Stimulated activated CD4-positive, alpha-beta T cell treated with anti-CD3 and anti-CD28 coated beads, Interleukin-12 subunit alpha, Interleukin-12 subunit beta, amount 100 ng/mL, for 48 hours (primary cell): ENCODE results near the gene C2CD2.
A peak's percentile ranks its signal among the peaks of the same experiment; 100 is the strongest.

Experiments used
- DNase-seq, 3 donors: peaks; one replicate each; pipeline ENCODE4 v3.0.0-alpha.2; 2020; ENCODE audit warnings: low read depth in 2 of 3, low spot score in 1 of 3

C2CD2 gene

GRCh38 chr21:41890355-41890754 is 63.5 kb downstream of the C2CD2 start:
- DNase-seq: no peak

GRCh38 chr21:41888749-41889376 is 65.0 kb downstream of the C2CD2 start:
- no peak for DNase-seq

GRCh38 chr21:41887667-41888066 is 66.2 kb downstream of the C2CD2 start:
- no peak for DNase-seq

- no peak for DNase-seq
Measured at GRCh38 chr21:41886328-41886727, 67.5 kb downstream of the C2CD2 start.

- DNase-seq: no peak
Measured at GRCh38 chr21:41885341-41886024, 68.3 kb downstream of the C2CD2 start.

GRCh38 chr21:41884501-41885030 is 69.3 kb downstream of the C2CD2 start:
- DNase-seq: no peak

- DNase-seq: no peak
Measured at GRCh38 chr21:41883582-41883981, 70.2 kb downstream of the C2CD2 start.

GRCh38 chr21:41881051-41881450 is 72.8 kb downstream of the C2CD2 start:
- no peak for DNase-seq

GRCh38 chr21:41880153-41880552 is 73.7 kb downstream of the C2CD2 start:
- no peak for DNase-seq

GRCh38 chr21:41879190-41879998 is 74.4 kb downstream of the C2CD2 start, which contains the start of gene PRDM15:
Gene PRDM15, minus strand, starts transcription at chr21:41879344. Its CDS starts 18,981 bp downstream, at chr21:41860363.
- peak; percentile 74 to 82 (median 76) for DNase-seq

- DNase-seq: peak; percentile 46 to 74 (median 67)
Measured at GRCh38 chr21:41878831-41879189, 75.0 kb downstream of the C2CD2 start.

- DNase-seq: peak in 1 of 3 donors; percentile 12
Measured at GRCh38 chr21:41877901-41878830, 75.7 kb downstream of the C2CD2 start.

GRCh38 chr21:41876928-41877652 is 76.7 kb downstream of the C2CD2 start:
- no peak for DNase-seq

GRCh38 chr21:41876396-41876795 is 77.4 kb downstream of the C2CD2 start:
- no peak for DNase-seq

GRCh38 chr21:41875086-41875485 is 78.7 kb downstream of the C2CD2 start:
- no peak for DNase-seq

- no peak for DNase-seq
Measured at GRCh38 chr21:41874611-41875010, 79.2 kb downstream of the C2CD2 start.

- DNase-seq: no peak
Measured at GRCh38 chr21:41873426-41873825, 80.4 kb downstream of the C2CD2 start.

GRCh38 chr21:41873005-41873404 is 80.8 kb downstream of the C2CD2 start:
- no peak for DNase-seq

- DNase-seq: no peak
Measured at GRCh38 chr21:41871293-41872030, 82.4 kb downstream of the C2CD2 start.
